ENCODE measurements around the gene LIPC. TPM values are rescaled to one million over a fixed set of nuclear protein-coding genes. Genes with fewer than 3 reads are reported as not detected.

LIPC gene
- total RNA-seq, 1 experiment from 2014 or later, result not detected

DNA sequence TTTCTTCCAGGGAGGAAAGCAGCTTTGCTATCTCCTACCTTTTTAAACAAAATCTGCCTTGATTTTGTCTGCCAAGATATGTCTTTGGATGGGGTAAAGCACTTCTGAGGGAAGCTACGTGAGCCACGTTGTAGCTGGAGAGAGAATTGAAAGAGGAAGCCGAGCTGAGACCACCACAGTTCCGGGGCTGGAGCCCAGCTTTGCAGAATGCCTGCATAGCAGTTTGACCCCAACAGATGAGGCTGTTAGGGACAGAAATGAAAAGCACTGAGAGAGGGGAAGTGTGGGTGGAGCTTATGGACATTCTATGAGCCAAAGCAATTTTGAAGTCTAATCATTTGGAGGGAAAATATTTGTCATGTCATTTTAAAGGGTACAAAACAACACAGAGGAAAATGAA is 45.4 kb downstream of the LIPC start (continued):
- no peak for TF ChIP-seq RORB (CRISPR knock-in tag; IDR thresholded peaks at IDR 0.05)
- no peak for TF ChIP-seq NFYB (CRISPR knock-in tag; conservative IDR thresholded peaks at IDR 0.05; ENCODE audit: low read depth)
- no peak for TF ChIP-seq ZNF423 (CRISPR knock-in tag; IDR thresholded peaks at IDR 0.05)
- TF ChIP-seq NFATC4 (CRISPR knock-in tag; IDR thresholded peaks at IDR 0.05), result no peak
- TF ChIP-seq HMGA2 (CRISPR knock-in tag; IDR thresholded peaks at IDR 0.05), result no peak

DNA sequence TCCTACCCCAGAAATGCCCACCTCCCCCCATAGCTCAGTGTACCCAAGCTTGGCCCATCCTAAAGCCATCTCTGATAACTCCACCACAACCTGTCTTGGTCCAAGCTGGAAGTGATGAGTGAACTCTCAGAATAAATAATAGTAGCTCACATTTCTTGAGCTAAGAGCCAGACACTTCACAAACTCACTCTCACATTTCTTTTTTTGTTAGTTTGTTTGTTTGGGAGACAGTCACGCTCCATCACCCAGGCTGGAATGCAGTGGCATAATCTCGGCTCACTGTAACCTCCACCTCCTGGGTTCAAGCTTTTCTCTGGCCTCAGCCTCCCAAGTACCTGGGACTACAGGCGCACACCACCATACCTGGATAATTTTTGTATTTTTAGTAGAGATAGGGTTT is 46.2 kb downstream of the LIPC start:
- Mint-ChIP-seq H3K36me3 (no peaks in the 10 kb centered on the region), H3K27ac (no peak overlapping the region), H3K27me3 (ENCODE audit: low read depth) (no peaks in the 10 kb centered on the region), H3K4me1 (peaks cover 4% of the 10 kb centered on the region), H3K9me3 (no peaks in the 10 kb centered on the region), H3K4me3 (no peak overlapping the region)
- ChIA-PET POLR2A (no interaction called here), CTCF (no interaction called here)
- no peak for DNase-seq (ENCODE audit: low spot score)
- ATAC-seq, result no peak
- TF ChIP-seq RORB (CRISPR knock-in tag; IDR thresholded peaks at IDR 0.05) (no peak), SOX15 (CRISPR knock-in tag; IDR thresholded peaks at IDR 0.05) (no peak), CREB1 (CRISPR knock-in tag; IDR thresholded peaks at IDR 0.05) (no peak), ESRRA (CRISPR knock-in tag; IDR thresholded peaks at IDR 0.05; ENCODE audit: borderline replicate concordance) (no peak), SMAD3 (CRISPR knock-in tag; IDR thresholded peaks at IDR 0.05; ENCODE audit: borderline replicate concordance) (no peak), ZNF317 (CRISPR knock-in tag; IDR thresholded peaks at IDR 0.05; ENCODE audit: borderline replicate concordance, low read depth) (no peak), ZNF138 (CRISPR knock-in tag; conservative IDR thresholded peaks at IDR 0.05) (no peak)
- TF ChIP-seq, protein P1, sequence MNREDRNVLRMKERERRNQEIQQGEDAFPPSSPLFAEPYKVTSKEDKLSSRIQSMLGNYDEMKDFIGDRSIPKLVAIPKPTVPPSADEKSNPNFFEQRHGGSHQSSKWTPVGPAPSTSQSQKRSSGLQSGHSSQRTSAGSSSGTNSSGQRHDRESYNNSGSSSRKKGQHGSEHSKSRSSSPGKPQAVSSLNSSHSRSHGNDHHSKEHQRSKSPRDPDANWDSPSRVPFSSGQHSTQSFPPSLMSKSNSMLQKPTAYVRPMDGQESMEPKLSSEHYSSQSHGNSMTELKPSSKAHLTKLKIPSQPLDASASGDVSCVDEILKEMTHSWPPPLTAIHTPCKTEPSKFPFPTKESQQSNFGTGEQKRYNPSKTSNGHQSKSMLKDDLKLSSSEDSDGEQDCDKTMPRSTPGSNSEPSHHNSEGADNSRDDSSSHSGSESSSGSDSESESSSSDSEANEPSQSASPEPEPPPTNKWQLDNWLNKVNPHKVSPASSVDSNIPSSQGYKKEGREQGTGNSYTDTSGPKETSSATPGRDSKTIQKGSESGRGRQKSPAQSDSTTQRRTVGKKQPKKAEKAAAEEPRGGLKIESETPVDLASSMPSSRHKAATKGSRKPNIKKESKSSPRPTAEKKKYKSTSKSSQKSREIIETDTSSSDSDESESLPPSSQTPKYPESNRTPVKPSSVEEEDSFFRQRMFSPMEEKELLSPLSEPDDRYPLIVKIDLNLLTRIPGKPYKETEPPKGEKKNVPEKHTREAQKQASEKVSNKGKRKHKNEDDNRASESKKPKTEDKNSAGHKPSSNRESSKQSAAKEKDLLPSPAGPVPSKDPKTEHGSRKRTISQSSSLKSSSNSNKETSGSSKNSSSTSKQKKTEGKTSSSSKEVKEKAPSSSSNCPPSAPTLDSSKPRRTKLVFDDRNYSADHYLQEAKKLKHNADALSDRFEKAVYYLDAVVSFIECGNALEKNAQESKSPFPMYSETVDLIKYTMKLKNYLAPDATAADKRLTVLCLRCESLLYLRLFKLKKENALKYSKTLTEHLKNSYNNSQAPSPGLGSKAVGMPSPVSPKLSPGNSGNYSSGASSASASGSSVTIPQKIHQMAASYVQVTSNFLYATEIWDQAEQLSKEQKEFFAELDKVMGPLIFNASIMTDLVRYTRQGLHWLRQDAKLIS (CRISPR knock-in tag; IDR thresholded peaks at IDR 0.05; ENCODE audit: borderline replicate concordance), result no peak
- TF ChIP-seq, protein P2, sequence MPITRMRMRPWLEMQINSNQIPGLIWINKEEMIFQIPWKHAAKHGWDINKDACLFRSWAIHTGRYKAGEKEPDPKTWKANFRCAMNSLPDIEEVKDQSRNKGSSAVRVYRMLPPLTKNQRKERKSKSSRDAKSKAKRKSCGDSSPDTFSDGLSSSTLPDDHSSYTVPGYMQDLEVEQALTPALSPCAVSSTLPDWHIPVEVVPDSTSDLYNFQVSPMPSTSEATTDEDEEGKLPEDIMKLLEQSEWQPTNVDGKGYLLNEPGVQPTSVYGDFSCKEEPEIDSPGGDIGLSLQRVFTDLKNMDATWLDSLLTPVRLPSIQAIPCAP (CRISPR knock-in tag; IDR thresholded peaks at IDR 0.05), result no peak
- TF ChIP-seq, protein P3, sequence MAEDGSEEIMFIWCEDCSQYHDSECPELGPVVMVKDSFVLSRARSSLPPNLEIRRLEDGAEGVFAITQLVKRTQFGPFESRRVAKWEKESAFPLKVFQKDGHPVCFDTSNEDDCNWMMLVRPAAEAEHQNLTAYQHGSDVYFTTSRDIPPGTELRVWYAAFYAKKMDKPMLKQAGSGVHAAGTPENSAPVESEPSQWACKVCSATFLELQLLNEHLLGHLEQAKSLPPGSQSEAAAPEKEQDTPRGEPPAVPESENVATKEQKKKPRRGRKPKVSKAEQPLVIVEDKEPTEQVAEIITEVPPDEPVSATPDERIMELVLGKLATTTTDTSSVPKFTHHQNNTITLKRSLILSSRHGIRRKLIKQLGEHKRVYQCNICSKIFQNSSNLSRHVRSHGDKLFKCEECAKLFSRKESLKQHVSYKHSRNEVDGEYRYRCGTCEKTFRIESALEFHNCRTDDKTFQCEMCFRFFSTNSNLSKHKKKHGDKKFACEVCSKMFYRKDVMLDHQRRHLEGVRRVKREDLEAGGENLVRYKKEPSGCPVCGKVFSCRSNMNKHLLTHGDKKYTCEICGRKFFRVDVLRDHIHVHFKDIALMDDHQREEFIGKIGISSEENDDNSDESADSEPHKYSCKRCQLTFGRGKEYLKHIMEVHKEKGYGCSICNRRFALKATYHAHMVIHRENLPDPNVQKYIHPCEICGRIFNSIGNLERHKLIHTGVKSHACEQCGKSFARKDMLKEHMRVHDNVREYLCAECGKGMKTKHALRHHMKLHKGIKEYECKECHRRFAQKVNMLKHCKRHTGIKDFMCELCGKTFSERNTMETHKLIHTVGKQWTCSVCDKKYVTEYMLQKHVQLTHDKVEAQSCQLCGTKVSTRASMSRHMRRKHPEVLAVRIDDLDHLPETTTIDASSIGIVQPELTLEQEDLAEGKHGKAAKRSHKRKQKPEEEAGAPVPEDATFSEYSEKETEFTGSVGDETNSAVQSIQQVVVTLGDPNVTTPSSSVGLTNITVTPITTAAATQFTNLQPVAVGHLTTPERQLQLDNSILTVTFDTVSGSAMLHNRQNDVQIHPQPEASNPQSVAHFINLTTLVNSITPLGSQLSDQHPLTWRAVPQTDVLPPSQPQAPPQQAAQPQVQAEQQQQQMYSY (CRISPR knock-in tag; IDR thresholded peaks at IDR 0.05), result no peak

DNA sequence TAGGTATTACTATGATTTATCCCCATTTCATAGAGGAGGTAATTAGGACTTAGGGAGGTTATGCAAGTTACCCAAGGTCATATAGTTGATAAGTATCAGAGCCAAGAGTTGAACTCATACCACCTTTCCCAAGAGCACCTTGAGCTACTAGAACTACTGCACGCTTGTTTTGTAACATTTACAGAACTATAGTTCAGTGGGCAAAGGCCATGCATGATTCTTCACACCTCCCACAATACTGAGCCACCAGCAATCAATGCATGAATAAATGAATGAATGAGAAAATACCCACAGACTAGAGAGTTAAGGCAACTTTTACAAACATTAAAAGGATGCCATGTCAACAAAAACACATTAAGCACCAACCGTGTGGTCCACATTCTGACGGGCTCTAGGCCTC is 46.8 kb downstream of the LIPC start:
- no peak overlapping the region for H3K27ac Mint-ChIP-seq
- TF ChIP-seq CBFB (CRISPR knock-in tag; IDR thresholded peaks at IDR 0.05; ENCODE audit: low read depth) (no peak), ZNF396 (CRISPR knock-in tag; IDR thresholded peaks at IDR 0.05; ENCODE audit: borderline replicate concordance) (no peak), FOXJ3 (CRISPR knock-in tag; IDR thresholded peaks at IDR 0.05; ENCODE audit: borderline replicate concordance) (no peak)
- TF ChIP-seq, protein P1 (CRISPR knock-in tag; IDR thresholded peaks at IDR 0.05; ENCODE audit: borderline replicate concordance), result no peak
- TF ChIP-seq, protein P4, sequence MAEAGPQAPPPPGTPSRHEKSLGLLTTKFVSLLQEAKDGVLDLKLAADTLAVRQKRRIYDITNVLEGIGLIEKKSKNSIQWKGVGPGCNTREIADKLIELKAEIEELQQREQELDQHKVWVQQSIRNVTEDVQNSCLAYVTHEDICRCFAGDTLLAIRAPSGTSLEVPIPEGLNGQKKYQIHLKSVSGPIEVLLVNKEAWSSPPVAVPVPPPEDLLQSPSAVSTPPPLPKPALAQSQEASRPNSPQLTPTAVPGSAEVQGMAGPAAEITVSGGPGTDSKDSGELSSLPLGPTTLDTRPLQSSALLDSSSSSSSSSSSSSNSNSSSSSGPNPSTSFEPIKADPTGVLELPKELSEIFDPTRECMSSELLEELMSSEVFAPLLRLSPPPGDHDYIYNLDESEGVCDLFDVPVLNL (CRISPR knock-in tag; IDR thresholded peaks at IDR 0.05; ENCODE audit: borderline replicate concordance, low read depth), result no peak
- TF ChIP-seq, protein P5, sequence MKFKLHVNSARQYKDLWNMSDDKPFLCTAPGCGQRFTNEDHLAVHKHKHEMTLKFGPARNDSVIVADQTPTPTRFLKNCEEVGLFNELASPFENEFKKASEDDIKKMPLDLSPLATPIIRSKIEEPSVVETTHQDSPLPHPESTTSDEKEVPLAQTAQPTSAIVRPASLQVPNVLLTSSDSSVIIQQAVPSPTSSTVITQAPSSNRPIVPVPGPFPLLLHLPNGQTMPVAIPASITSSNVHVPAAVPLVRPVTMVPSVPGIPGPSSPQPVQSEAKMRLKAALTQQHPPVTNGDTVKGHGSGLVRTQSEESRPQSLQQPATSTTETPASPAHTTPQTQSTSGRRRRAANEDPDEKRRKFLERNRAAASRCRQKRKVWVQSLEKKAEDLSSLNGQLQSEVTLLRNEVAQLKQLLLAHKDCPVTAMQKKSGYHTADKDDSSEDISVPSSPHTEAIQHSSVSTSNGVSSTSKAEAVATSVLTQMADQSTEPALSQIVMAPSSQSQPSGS (CRISPR knock-in tag; IDR thresholded peaks at IDR 0.05; ENCODE audit: borderline replicate concordance, low read depth), result no peak

More for the DNA sequence above, 46.8 kb downstream of the LIPC start:
- ChIA-PET POLR2A (no interaction called here), CTCF (no interaction called here)
- no peaks in the 10 kb centered on the region for H3K9me3 Mint-ChIP-seq
- H3K4me1 Mint-ChIP-seq, result no peaks in the 10 kb centered on the region
- DNase-seq (ENCODE audit: low spot score) (no peak), ATAC-seq (no peak)
- H3K4me3 Mint-ChIP-seq, result no peak overlapping the region
- H3K27me3 Mint-ChIP-seq (ENCODE audit: low read depth), result no peaks in the 10 kb centered on the region
- no peaks in the 10 kb centered on the region for H3K36me3 Mint-ChIP-seq
